ENCODE measurements around the gene UGT2B17.

Gene UGT2B17

DNA sequence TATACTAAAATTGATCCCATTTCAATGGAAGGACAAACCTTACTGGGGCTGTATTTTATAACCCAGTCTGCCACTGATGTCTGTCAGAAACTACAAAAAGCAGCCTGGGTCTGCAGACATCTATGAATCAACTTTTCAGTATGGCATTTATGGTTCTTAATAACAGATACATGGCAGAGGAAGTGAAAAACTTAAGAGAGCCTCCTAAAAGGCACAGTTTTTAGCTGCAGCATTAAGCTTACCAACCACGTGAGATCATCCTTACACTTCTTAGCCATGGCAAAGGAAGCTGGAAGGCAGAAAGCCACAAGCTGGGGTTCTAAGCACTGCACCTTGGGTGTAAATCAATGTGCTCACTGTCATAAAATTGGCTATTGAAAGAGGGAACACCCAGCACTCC lies 16.6 kb upstream of the UGT2B17 start:
- TF ChIP-seq, protein P1, sequence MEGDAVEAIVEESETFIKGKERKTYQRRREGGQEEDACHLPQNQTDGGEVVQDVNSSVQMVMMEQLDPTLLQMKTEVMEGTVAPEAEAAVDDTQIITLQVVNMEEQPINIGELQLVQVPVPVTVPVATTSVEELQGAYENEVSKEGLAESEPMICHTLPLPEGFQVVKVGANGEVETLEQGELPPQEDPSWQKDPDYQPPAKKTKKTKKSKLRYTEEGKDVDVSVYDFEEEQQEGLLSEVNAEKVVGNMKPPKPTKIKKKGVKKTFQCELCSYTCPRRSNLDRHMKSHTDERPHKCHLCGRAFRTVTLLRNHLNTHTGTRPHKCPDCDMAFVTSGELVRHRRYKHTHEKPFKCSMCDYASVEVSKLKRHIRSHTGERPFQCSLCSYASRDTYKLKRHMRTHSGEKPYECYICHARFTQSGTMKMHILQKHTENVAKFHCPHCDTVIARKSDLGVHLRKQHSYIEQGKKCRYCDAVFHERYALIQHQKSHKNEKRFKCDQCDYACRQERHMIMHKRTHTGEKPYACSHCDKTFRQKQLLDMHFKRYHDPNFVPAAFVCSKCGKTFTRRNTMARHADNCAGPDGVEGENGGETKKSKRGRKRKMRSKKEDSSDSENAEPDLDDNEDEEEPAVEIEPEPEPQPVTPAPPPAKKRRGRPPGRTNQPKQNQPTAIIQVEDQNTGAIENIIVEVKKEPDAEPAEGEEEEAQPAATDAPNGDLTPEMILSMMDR (IDR thresholded peaks at IDR 0.05) = no peak
- Histone ChIP-seq H3K4me1 (no peaks in the 10 kb centered on the region), H3K4me3 (ENCODE audit: low read depth, low read length) (no peak overlapping the region), H3K4me2 (ENCODE audit: low read length) (no peak overlapping the region), H3K9me3 (ENCODE audit: control insufficient read depth, low read length) (no peaks in the 10 kb centered on the region), H3K27ac (no peak overlapping the region), H3K79me2 (no peaks in the 10 kb centered on the region), H3K36me3 (ENCODE audit: control insufficient read depth, insufficient read depth, low read length) (no peaks in the 10 kb centered on the region), H3K27me3 (ENCODE audit: control insufficient read depth, insufficient read depth, low read length) (no peaks in the 10 kb centered on the region), H3K9ac (no peak overlapping the region), H2AFZ (no peak overlapping the region)

DNA sequence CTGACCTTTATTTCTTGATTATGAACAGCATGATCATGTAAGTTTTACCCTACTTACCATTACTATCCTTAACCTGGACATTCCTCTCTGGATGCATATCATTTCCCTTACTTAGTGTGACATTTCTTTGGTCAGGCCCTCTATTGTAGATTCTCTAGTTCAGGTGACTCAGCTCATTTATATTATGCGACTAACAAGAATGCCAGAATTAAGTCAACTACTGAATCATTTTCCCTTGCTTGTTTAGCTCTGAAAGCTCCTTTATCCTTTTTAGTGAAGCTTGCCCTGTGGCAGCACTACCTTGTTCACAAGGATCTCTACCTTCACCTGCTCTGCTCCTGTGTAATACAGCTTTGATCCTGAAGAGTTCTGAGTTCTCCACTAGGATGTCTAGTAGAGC lies 15.1 kb upstream of the UGT2B17 start:
- TF ChIP-seq, protein P1 (IDR thresholded peaks at IDR 0.05) = no peak

DNA sequence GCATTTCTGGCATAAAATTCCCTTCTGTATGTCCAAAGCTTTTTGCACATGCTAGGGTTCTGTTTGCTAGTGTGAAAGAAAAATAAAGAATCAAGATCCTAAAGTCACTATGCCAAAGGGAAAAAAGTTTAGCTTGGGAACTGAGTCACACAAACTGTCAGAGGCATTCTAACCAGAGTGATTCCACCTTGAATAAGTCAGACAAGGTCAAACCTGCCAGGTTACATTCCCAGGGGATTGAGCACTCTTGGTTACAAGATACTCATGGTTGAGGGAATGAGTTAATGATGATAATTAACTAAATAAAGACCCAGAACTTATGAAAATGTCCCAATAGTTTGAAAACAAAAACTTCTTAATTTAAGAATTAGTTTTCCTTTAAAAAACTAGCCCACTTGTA lies 13.7 kb upstream of the UGT2B17 start:
- Histone ChIP-seq H3K4me2 (ENCODE audit: low read length) (no peak overlapping the region), H3K27ac (no peak overlapping the region), H3K79me2 (no peaks in the 10 kb centered on the region), H3K9me3 (ENCODE audit: control insufficient read depth, low read length) (no peaks in the 10 kb centered on the region), H3K27me3 (ENCODE audit: control insufficient read depth, insufficient read depth, low read length) (no peaks in the 10 kb centered on the region), H3K9ac (no peak overlapping the region), H3K4me1 (no peaks in the 10 kb centered on the region), H2AFZ (no peak overlapping the region), H3K36me3 (ENCODE audit: control insufficient read depth, insufficient read depth, low read length) (no peaks in the 10 kb centered on the region), H3K4me3 (ENCODE audit: low read depth, low read length) (no peak overlapping the region)
- TF ChIP-seq, protein P1 (IDR thresholded peaks at IDR 0.05) = no peak

More for the DNA sequence above, 15.1 kb upstream of the UGT2B17 start:
- no peaks in the 10 kb centered on the region for H3K79me2 ChIP-seq
- no peak overlapping the region for H3K4me2 ChIP-seq (ENCODE audit: low read length)
- no peak overlapping the region for H3K27ac ChIP-seq
- no peak overlapping the region for H3K4me3 ChIP-seq (ENCODE audit: low read depth, low read length)
- no peaks in the 10 kb centered on the region for H3K36me3 ChIP-seq (ENCODE audit: control insufficient read depth, insufficient read depth, low read length)
- H3K27me3 ChIP-seq (ENCODE audit: control insufficient read depth, insufficient read depth, low read length) = no peaks in the 10 kb centered on the region
- no peak overlapping the region for H3K9ac ChIP-seq
- H3K9me3 ChIP-seq (ENCODE audit: control insufficient read depth, low read length) = no peaks in the 10 kb centered on the region
- H2AFZ ChIP-seq = no peak overlapping the region
- no peaks in the 10 kb centered on the region for H3K4me1 ChIP-seq

DNA sequence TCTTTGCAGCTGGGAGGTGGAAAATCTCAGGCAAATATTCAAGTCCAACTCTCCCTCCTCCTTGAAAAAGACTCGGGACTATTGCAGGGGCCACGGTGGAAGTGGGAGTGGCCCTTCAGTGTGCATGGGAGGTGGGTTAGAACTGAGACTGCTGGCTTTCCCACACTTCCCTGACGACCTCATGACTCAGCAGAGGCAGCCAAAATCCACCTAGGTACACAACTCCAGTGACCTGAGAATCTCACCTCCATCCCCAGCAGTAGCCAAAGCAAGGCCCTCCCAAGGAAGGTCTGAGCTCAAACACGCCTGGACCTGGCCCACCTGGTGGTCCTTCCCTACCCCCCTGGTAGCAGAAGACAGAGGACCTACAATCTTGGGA lies 6.2 kb upstream of the UGT2B17 start:
- H3K4me3 ChIP-seq (ENCODE audit: low read depth, low read length) = no peak overlapping the region
- TF ChIP-seq, protein P1 (IDR thresholded peaks at IDR 0.05) = no peak
- no peak overlapping the region for H3K4me2 ChIP-seq (ENCODE audit: low read length)
- no peak overlapping the region for H3K9ac ChIP-seq
- no peaks in the 10 kb centered on the region for H3K36me3 ChIP-seq (ENCODE audit: control insufficient read depth, insufficient read depth, low read length)
- no peaks in the 10 kb centered on the region for H3K27me3 ChIP-seq (ENCODE audit: control insufficient read depth, insufficient read depth, low read length)
- H3K4me1 ChIP-seq = no peaks in the 10 kb centered on the region
- no peaks in the 10 kb centered on the region for H3K9me3 ChIP-seq (ENCODE audit: control insufficient read depth, low read length)
- no peak overlapping the region for H3K27ac ChIP-seq
- H3K79me2 ChIP-seq = no peaks in the 10 kb centered on the region
- H2AFZ ChIP-seq = no peak overlapping the region

All from parathyroid adenoma (tissue), 2 donors.